GM21723 (cell line): ENCODE data around the gene ARHGAP18.
A peak's percentile ranks its signal among the peaks of the same experiment; 100 is the strongest.

Experiments used
- ATAC-seq: cut with Tn5 transposase; IDR thresholded peaks from one replicate; pipeline ENCODE4 v1.9.1; 2021; ENCODE audit warnings: mild to moderate bottlenecking, moderate library complexity; ENCODE audit not compliant: unreplicated experiment

Gene ARHGAP18, protein sequence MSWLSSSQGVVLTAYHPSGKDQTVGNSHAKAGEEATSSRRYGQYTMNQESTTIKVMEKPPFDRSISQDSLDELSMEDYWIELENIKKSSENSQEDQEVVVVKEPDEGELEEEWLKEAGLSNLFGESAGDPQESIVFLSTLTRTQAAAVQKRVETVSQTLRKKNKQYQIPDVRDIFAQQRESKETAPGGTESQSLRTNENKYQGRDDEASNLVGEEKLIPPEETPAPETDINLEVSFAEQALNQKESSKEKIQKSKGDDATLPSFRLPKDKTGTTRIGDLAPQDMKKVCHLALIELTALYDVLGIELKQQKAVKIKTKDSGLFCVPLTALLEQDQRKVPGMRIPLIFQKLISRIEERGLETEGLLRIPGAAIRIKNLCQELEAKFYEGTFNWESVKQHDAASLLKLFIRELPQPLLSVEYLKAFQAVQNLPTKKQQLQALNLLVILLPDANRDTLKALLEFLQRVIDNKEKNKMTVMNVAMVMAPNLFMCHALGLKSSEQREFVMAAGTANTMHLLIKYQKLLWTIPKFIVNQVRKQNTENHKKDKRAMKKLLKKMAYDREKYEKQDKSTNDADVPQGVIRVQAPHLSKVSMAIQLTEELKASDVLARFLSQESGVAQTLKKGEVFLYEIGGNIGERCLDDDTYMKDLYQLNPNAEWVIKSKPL

GRCh38 chr6:129709769-129710449 is at the start of gene ARHGAP18:
TSS of gene ARHGAP18 (minus strand) at chr6:129710177. CDS start at chr6:129710136, 41 bp downstream.
- ATAC-seq, result peak; percentile 95

DNA sequence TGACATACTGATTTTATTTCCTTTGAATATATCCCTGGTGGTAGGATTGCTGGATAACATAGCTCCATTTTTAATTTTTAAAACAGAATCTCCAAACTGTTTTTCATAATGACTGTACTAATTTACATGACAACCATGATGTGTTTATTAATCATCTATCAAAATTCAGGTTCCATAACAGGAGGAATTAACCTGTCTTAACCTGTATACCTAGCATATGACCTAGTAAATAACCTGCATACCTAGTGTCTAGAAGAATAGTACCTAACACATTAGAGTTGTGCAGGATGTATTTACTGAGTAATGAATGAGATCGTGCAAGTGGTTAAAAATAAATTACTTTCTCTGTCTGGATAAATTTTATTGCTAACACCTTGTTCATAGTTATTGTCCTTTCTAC is 45.8 kb upstream of the ARHGAP18 start:
- ATAC-seq, result no peak

DNA sequence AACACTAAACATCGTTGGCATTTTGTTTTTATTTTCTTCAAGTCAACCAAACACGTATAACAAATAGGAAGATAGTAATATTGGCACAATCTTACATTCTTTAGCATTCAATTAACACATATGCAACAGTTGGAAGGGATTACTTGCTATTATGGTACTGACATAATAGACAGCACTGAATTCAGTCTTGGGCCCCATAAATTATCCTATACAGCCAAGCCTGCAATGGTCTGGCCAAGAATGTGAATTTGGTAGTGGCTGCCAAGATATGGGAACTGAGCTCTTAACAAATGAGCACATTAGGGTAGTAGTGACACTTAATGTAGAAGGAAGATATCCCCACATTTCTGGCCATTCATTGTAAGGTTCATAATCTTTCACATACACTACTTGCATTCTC is 44.8 kb upstream of the ARHGAP18 start:
- no peak for ATAC-seq

- no peak for ATAC-seq
Measured at GRCh38 chr6:129753422-129753821, 43.4 kb upstream of the ARHGAP18 start.

DNA sequence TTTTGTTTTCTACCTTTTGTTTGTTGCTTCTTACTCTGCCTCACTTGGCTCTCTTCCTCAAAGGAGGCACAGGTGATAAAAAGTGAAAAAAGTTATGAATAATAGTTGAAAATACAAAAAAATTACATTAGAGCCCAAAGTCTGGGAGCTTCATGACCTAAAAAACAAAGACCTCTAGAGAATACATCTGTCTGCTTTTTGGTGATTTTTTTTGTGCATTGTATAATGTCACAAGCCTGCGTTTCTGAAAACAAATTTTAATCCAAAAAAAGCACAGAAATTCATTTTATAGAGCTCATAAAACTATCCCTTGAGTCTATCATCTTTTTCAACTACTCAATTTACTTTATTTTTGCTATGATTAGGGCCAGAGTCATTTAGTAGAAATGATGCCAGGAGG is 41.4 kb upstream of the ARHGAP18 start:
- no peak for ATAC-seq

DNA sequence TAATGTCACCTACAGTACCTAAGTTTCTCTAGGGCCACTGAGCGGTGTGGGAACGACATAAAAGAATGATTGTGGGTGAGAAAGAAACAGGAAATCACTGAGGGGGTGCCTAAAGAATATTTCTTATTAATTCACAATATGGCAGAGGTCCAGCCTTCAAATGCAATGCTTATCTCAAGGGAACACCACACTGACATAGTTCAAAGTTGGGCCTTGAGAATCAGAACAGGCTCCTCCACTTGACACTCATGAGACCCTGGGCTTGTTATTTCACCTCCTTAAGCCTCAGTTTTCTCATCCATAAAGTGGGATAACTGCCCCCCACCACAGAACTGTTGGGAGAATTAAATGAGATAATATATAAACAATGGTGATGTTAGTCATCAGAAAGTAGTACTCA is 40.4 kb upstream of the ARHGAP18 start:
- ATAC-seq, result no peak

DNA sequence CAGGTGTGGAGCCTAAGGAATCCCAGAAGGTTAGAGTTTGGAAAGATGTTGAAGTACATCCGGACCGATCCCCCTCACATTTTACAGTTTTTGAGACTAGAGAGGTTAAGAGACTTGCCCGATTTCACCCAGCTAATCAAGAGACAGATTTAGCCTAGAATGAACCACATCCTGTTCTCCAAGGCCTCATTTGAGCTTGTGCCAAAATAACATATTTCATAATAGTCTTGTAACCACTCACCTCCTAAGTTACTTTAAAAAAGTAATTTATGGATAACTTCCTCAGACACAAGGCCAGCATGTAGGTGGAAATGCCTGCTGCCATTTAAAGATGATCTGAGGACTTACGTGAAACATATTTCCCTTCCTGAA is 39.8 kb upstream of the ARHGAP18 start:
- peak; percentile 50 for ATAC-seq

GRCh38 chr6:129748901-129749748 is 39.1 kb upstream of the ARHGAP18 start:
- ATAC-seq, result peak; percentile 28

DNA sequence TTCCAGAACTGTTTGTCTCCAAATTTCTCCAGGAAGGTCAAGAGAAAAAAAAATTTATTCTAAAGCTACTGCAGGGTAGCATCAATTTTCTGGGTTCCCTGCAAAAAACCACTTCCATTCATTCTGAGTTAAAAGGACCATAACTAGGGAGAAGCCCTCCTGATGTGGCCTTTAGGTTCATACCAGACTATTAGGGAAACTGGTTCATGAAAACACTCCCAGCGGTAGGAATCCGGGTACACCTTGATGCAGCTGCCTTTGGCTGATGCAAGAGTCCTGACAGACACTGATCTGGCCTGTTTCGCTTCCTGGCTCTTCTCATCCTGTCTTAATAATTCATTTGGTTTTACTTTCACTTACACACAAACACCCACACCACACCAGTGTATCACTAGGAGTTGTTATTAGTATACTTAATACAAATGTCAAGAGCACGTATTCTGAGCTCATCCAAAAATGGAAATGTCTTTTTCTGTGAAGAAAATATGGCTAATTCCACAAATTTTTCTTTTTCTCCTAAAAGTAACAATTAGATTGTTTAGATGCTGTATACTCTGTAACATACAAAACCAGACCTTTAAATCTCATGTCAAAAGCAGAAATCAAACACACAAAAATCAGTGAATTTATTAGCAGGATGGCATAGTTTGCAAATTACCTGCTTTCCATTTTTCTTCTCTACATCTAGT is 38.4 kb upstream of the ARHGAP18 start:
- ATAC-seq, result peak; percentile 87

DNA sequence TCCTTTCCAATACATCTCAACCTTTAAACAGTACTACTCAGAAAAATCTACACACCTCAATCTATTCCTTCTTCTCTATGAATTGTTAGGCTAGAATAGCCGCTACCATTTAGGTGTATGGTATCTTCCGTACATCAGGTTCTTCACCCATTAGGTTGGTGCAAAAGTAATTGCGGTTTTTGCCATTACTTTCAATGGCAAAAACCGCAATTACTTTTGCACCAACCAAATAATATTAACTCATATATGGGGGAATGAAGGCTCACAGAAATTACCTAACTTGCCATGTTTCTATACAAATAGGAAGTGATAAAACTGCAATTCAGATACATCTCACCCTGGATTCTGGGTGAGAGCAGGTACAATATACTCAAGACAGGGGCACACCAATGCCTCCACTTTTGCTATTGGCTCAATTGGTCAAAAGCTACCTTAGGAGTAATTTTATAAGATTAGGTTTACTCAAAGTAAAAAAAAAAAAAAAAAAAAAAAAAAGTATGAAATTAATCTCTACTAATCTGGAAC is 37.7 kb upstream of the ARHGAP18 start:
- ATAC-seq, result no peak

GRCh38 chr6:129744880-129745237 is 34.9 kb upstream of the ARHGAP18 start:
- ATAC-seq, result no peak

- ATAC-seq, result no peak
Measured at GRCh38 chr6:129744201-129744879, 34.4 kb upstream of the ARHGAP18 start.

- ATAC-seq, result no peak
Measured at GRCh38 chr6:129740013-129740412, 30.0 kb upstream of the ARHGAP18 start.

GRCh38 chr6:129736105-129736504 is 26.1 kb upstream of the ARHGAP18 start:
- ATAC-seq, result no peak

DNA sequence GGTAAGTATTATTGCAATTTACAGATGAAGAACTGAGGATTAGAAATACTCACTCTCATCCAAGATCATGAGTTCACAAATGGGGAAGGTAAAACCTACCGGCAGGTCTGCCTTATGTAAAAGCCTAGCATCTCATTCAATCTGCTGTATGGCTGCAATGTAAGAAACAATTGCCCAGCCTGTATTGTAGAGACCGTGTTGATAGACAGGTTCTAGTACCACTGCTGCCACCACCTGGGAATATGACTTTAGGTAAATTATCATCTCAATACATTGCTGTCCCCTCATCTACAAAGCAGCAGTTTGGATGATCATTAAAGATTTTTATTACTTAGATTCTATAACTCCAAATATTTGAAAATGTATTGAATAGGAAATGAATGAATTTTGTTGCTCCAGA is 23.3 kb upstream of the ARHGAP18 start:
- ATAC-seq, result no peak

GRCh38 chr6:129732542-129732941 is 22.6 kb upstream of the ARHGAP18 start:
- ATAC-seq, result no peak

DNA sequence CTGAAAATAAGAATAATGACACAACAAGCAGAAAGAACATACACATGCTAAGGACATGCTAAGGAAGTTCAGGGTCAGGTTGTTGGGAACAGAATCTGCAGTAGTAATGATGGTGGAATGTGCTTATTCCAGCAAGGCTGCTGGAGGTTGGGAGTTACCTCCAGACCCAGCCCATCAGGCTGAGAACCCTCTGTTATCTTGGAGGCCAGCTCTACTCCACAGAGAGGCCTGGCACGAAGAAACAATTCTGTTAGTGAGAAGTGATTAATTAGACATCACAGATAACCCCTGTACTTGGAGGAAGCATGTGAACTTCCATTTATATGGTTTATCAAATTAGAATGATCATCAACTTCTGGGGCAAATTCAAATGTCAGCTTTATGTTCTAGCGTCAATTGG is 22.1 kb upstream of the ARHGAP18 start:
- no peak for ATAC-seq

GRCh38 chr6:129731428-129731827 is 21.5 kb upstream of the ARHGAP18 start:
- no peak for ATAC-seq

DNA sequence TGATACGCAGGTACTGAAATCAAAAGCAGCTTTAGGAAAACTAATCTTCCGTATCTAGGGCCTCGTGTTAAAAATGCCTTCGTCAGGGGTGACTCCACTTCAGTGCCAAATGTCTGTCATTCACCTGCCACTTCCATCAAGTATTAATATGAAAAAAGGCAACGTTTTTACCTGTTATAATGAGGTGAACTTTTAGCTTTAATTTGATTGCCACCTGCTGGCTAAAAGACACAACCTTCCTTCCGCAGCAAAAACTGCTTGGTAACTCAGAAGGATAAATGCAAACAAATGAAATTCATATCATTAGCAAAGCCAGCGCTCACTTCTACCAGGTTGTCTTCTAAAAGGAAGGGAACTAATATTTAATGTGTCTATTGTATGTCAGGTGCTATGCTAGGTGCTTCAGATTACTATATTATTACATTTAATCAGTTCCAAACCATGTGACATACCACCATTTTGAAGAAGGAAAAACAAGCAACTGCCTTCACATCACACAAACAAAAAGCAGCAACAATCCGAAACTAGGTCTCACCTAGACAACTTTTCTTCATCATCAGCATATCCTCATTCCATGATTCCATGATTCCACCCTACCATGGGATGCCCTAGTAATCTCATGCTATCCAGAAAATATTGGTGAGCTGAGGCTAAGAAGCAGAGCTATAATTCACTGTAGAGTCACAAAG is 20.6 kb upstream of the ARHGAP18 start:
- peak; percentile 71 for ATAC-seq
